HepG2 (cell line): Measurements from ENCODE around the gene TMEM81. TPM values are rescaled to one million over a fixed set of nuclear protein-coding genes. Genes with fewer than 3 reads are reported as not detected.

ENCODE experiments used
- ATAC-seq: fragments of 200-7000 bp; cut with Tn5 transposase; 3 replicates; pipeline ENCODE4 v1.9.1; 2020; ENCODE audit warnings: mild to moderate bottlenecking, moderate library complexity
- BruUV-seq: library from RNA; stranded (reverse); fragments of 400-500 nt; replicated peaks from 2 replicates; lab custom pipeline; 2021; lab: Mats Ljungman, UMichigan
- CTCF ChIA-PET: fragments of 300-600 bp; formaldehyde crosslinking; extraction: SDS; loops from one replicate; lab custom pipeline; 2021; ENCODE audit warnings: low total read pairs, inconsistent platforms, low intra/inter-chr PET ratio; lab: Yijun Ruan, JAX
- POLR2A ChIA-PET: fragments of 350-600 bp; sonication (Branson Sonifier 250); formaldehyde crosslinking; loops from one replicate; lab custom pipeline; 2020; ENCODE audit warnings: antibody characterized with exemption, inconsistent platforms; lab: Yijun Ruan, JAX
- DNase-seq: peaks from one replicate; pipeline ENCODE4 v3.0.0-alpha.2; 2015; ENCODE audit warnings: low spot score
- FAIRE-seq: peaks from 3 replicates; lab custom pipeline; 2011; peaks lifted over from hg19 to GRCh38; lab: Jason Lieb, UNC
- H2AFZ ChIP-seq: one replicate; pipeline ENCODE4 v1.6.1; 2011; ENCODE audit warnings: low read length, inconsistent platforms
- H3K27ac ChIP-seq: fragments of 300-600 bp; 3 replicates; pipeline ENCODE4 v1.8.0; 2011; ENCODE audit warnings: mixed run types, mild to moderate bottlenecking, mixed read lengths, low read length, inconsistent platforms; ENCODE audit not compliant: insufficient read depth; ENCODE audit errors: extremely low read length
- H3K27me3 ChIP-seq, 2 experiments: fragments of 200-600 bp in 1 of 2; 2 replicates in 1 of 2; 3 replicates in 1 of 2; pipeline versions ENCODE4 v1.6.0 to v1.8.0; 2011; ENCODE audit warnings: low read length in 2 of 2, mild to moderate bottlenecking in 2 of 2, moderate library complexity in 2 of 2, inconsistent platforms in 1 of 2; ENCODE audit not compliant: insufficient read depth in 2 of 2, control insufficient read depth in 1 of 2
- H3K36me3 ChIP-seq, 2 experiments: fragments of 200-600 bp in 1 of 2; replicated peaks in 1 of 2; 2 replicates in 1 of 2; 3 replicates in 1 of 2; pipeline versions ENCODE4 v1.5.1 to v1.8.0; 2011; ENCODE audit warnings: low read length in 2 of 2, inconsistent platforms in 1 of 2; ENCODE audit not compliant: insufficient read depth in 2 of 2, control insufficient read depth in 1 of 2
- H3K4me1 ChIP-seq: 2 replicates; pipeline ENCODE4 v1.5.1; 2012; ENCODE audit warnings: low read length, inconsistent platforms; ENCODE audit not compliant: insufficient read depth
- H3K4me2 ChIP-seq: 2 replicates; pipeline ENCODE4 v1.6.0; 2011; ENCODE audit warnings: low read depth, low read length, inconsistent platforms
- H3K4me3 ChIP-seq, 3 experiments: fragments of 200-600 bp in 1 of 3; sonication (generic), shearing (Covaris generic) in 1 of 3; replicated peaks in 1 of 3; 2 replicates each; pipeline ENCODE4 v1.5.1; 2011 to 2016; ENCODE audit warnings: low read length in 3 of 3, inconsistent platforms in 2 of 3, low read depth in 2 of 3, mild to moderate bottlenecking in 2 of 3, control low read depth in 1 of 3, mixed read lengths in 1 of 3; ENCODE audit not compliant: insufficient read depth in 1 of 3
- H3K79me2 ChIP-seq: one replicate; pipeline ENCODE4 v1.6.1; 2011; ENCODE audit warnings: low read length, inconsistent platforms; ENCODE audit not compliant: insufficient read depth
- H3K9ac ChIP-seq: 2 replicates; pipeline ENCODE4 v1.6.0; 2011; ENCODE audit warnings: mild to moderate bottlenecking, low read depth, low read length, inconsistent platforms; ENCODE audit not compliant: insufficient read depth
- H3K9me3 ChIP-seq: 2 replicates; pipeline ENCODE4 v1.5.1; 2012; ENCODE audit warnings: mild to moderate bottlenecking, low read length
- H4K20me1 ChIP-seq: 2 replicates; pipeline ENCODE4 v1.6.0; 2011; ENCODE audit warnings: inconsistent platforms, mild to moderate bottlenecking, low read length, moderate library complexity; ENCODE audit not compliant: insufficient read depth
- CSRNP1 ChIP-seq: sonication (generic); formaldehyde crosslinking; IDR thresholded peaks from 2 replicates; pipeline ENCODE4 v1.8.1; 2023; ENCODE audit warnings: mild to moderate bottlenecking, missing genetic modification reagents
- ELF1 ChIP-seq: sonication (generic); formaldehyde crosslinking; IDR thresholded peaks from 2 replicates; pipeline ENCODE4 v1.4.0; 2020; ENCODE audit warnings: missing genetic modification reagents
- KAT2B ChIP-seq: fragments of 150-350 bp; IDR thresholded peaks from 2 replicates; pipeline ENCODE4 v1.6.1; 2014; ENCODE audit warnings: low read depth, low read length, borderline replicate concordance
- NKX3-1 ChIP-seq: sonication (generic); formaldehyde crosslinking; IDR thresholded peaks from 2 replicates; pipeline ENCODE4 v1.5.0; 2020; ENCODE audit warnings: missing genetic modification reagents
- SIN3A ChIP-seq: IDR thresholded peaks from 2 replicates; pipeline ENCODE4 v1.6.1; 2011; ENCODE audit warnings: low read depth, mild to moderate bottlenecking, control low read depth, low read length, borderline replicate concordance
- SP1 ChIP-seq, 2 experiments: fragments of 450-650 bp in 1 of 2; sonication (generic) in 1 of 2; formaldehyde crosslinking in 1 of 2; IDR thresholded peaks; 2 replicates each; pipeline versions ENCODE4 v1.4.0 to v1.6.1; 2016 to 2020; ENCODE audit warnings: missing genetic modification reagents in 1 of 2
- U2AF2 ChIP-seq: fragments of 200-400 bp; formaldehyde crosslinking; IDR thresholded peaks from 2 replicates; pipeline ENCODE4 v1.6.1; 2017; ENCODE audit warnings: low read depth, mild to moderate bottlenecking, low read length
- YEATS4 ChIP-seq: sonication (generic); formaldehyde crosslinking; IDR thresholded peaks from 2 replicates; pipeline ENCODE4 v1.4.0; 2020; ENCODE audit warnings: missing genetic modification reagents, borderline replicate concordance
- ZBTB46 ChIP-seq: sonication (generic); formaldehyde crosslinking; IDR thresholded peaks from 2 replicates; pipeline ENCODE4 v1.4.0; 2020; ENCODE audit warnings: mild to moderate bottlenecking, missing genetic modification reagents, borderline replicate concordance
- WGBS: methylation state at CpG from one replicate; pipeline ENCODE4 v1.1.6; 2017; ENCODE audit warnings: low lambda C conversion rate; 5-methylcytosine and 5-hydroxymethylcytosine counted together
- in situ Hi-C: cut with HindIII; loops from 2 replicates; pipeline ENCODE4 v1.10.0; 2017; ENCODE audit warnings: low pct_unique_long_range_greater_than_20kb; ENCODE audit not compliant: extremely low pct_ligation_motif_present
- intact Hi-C: fragments of 100-400 bp; cut with micrococcal nuclease; formaldehyde crosslinking; loops from one replicate; pipeline ENCODE4 v1.10.0; 2022; ENCODE audit not compliant: unreplicated experiment
- polyA plus RNA-seq, 8 experiments: library from polyadenylated mRNA; depleted of rRNA in 3 of 8; stranded (reverse) in 7 of 8; unstranded in 1 of 8; fragments of >200 nt; fragmentation: Illumina TruSeq in 4 of 8; extraction: Trizol in 4 of 8; gene quantifications; 2 replicates each; pipeline versions ENCODE4 v1.2.1 to v1.2.3, GENCODE V29; 2011 to 2016; ENCODE audit warnings: low read depth in 4 of 8, missing spikeins in 1 of 8, mixed read lengths in 1 of 8; ENCODE audit not compliant: insufficient read depth in 1 of 8
- total RNA-seq, 5 experiments: library from RNA; depleted of rRNA; stranded (reverse); fragments of >200 nt; fragmentation: Illumina TruSeq; extraction: Trizol; gene quantifications; 2 replicates each; pipeline ENCODE4 v1.2.3, GENCODE V29; 2016; ENCODE audit warnings: low read depth in 1 of 5

TMEM81 gene
- total and polyA plus RNA-seq, 2 of the 13 experiments (the other 11 are each of a cell fraction or from before 2014, with no cell fraction given): 1.1 TPM

GRCh38 chr1:205059660-205060059 is 24.6 kb downstream of the TMEM81 start:
- no TSS peak for BruUV-seq
- no peak for DNase-seq
- Histone ChIP-seq H3K4me3 (no peak overlapping the region), H3K9me3 (no peaks in the 10 kb centered on the region), H4K20me1 (no peaks in the 10 kb centered on the region), H3K4me2 (no peak overlapping the region), H3K36me3 (no peaks in the 10 kb centered on the region), H3K79me2 (no peaks in the 10 kb centered on the region), H2AFZ (no peak overlapping the region), H3K27ac (no peak overlapping the region), H3K9ac (no peak overlapping the region), H3K27me3 (peaks cover 3 to 46% of the 10 kb centered on the region in 2 experiments; a peak in 3 of 5 replicates), H3K4me1 (no peaks in the 10 kb centered on the region)
- intact Hi-C loops (loop anchor here (2.0 kb wide), 1 partner anchor 197 kb away; no protein-coding TSS in a partner anchor), in situ Hi-C loops (loop anchor here (5.0 to 10.0 kb wide), 2 partner anchors 82 to 195 kb away; no protein-coding TSS in a partner anchor)
- FAIRE-seq: no peak
- TF ChIP-seq YEATS4 (CRISPR knock-in tag) (no peak), ZBTB46 (CRISPR knock-in tag) (no peak), ELF1 (CRISPR knock-in tag) (no peak), U2AF2 (no peak), KAT2B (no peak), SIN3A (no peak), CSRNP1 (CRISPR knock-in tag) (no peak), SP1 (IDR thresholded peaks at IDR 0.05) (no peak), SP1 (CRISPR knock-in tag; IDR thresholded peaks at IDR 0.05) (no peak), NKX3-1 (CRISPR knock-in tag) (no peak)
- 36% methylated on average over 2 of the region's 6 CpGs for WGBS
- ATAC-seq: no peak
- ChIA-PET CTCF (interaction anchor here (4.2 kb wide), 1 partner anchor 71 kb away, joined by 41 read pairs; no protein-coding TSS in a partner anchor), POLR2A (no interaction called here)
